CD4-positive, alpha-beta T cell treated with Interleukin-4 for 1 hour (primary cell): ENCODE data around the gene PLCL2.
"Not testable (repeated sequence)": the region's sequence is repeated elsewhere in the genome, so short reads cannot be mapped to it uniquely, and the experiment has no call there.

Source experiments
- DNase-seq, 2 donors: peaks; one replicate each; pipeline ENCODE4 v3.0.0-alpha.2; 2020 to 2022

The PLCL2 gene

DNA sequence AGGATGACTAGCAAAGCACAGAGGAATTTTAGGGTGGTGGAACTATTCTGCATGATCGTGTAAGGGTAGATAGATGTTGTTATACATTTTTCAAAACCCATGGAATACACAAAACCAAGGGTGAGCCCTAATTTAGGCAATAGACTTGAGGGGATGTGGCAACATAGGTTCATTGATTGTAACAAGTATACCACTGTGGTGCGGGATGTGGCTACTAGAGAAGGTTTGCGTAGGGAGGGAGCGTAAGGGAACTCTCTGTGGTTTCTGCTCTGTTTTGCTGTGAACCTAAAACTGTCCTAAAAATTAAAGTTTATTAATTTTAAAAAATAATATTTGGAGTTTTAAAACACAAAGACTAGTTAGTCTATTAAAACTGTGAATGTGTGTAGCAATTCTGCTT lies 202.8 kb downstream of the PLCL2 start:
- peak in 1 of 2 donors; percentile 19 for DNase-seq

GRCh38 chr3:17088017-17088416 lies 203.3 kb downstream of the PLCL2 start:
- no peak for DNase-seq

DNA sequence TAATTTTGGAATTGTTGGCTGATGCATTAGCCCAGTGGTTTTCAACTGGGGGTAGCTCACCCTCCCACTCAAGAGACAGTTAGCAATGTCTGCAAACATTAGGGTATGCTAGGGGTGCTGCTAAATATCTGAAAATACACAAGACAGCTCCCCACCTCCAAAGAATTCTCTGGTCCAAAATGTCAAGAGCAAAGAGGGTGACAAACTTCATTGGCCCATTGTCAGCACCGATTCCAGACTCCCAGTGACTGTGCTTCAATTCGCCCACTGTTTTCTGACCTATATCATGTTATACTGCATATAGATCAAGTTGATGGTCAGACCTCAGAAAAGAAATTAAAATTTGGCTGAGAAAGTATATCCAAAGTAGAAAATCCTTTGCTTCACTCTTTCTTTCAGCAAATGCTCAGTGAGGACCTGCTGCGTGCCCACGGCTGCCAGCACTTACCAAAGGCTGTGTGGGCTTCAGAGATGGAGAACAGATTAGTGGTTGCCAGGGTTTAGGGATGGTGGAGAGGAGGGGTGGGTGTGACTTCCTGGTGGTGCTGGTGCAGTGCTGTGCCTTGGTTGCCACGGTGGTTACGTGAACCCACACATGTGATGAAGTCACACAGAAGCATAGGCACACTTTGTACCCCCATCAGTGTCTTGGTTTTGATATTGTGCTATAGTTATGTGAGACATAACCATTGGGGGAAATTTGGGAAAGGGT lies 204.0 kb downstream of the PLCL2 start:
- DNase-seq = peak; percentile 49 to 55

DNA sequence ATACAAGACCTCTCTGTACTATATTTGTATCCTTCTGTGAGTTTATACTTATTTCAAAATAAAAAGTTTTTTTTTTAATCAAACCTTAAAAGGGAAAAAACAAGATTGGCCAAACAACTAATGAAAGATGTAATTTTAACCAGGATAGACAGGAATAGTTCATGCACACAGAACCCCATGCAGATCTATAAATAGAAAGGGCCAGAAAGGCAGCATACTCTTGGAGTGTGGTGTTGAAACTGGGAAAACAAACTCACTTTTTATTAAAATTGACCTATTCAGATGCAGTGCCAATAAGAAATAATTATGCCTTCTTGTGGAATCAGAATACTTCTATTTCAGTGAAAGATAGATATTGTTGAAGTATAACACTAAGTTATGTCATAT lies 204.6 kb downstream of the PLCL2 start:
- DNase-seq = no peak

GRCh38 chr3:17090280-17090983 lies 205.7 kb downstream of the PLCL2 start:
- DNase-seq = no peak

- DNase-seq = no peak
Observed at GRCh38 chr3:17091910-17092582, 207.3 kb downstream of the PLCL2 start.

GRCh38 chr3:17092583-17092933 lies 207.8 kb downstream of the PLCL2 start:
- no peak for DNase-seq

GRCh38 chr3:17094551-17094950 lies 209.8 kb downstream of the PLCL2 start:
- DNase-seq = no peak

DNA sequence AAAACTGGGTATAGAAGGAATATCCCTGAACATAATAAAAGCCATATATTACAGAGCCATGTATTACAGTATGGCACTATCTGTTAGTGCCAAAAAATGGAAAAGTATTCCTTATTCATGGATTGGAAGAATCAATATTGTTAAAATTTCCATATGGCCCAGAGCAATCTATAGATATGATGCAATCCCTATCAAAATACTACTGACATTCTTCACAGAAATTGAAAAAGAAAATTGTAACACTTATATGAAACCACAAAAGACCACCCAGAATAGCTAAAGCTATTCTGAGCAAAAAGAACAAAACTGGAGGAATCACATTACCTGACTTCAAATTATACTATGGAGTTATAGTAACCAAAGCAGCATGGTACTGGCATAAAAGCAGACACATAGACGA lies 218.8 kb downstream of the PLCL2 start:
- no peak for DNase-seq

- DNase-seq = not testable (repeated sequence)
Observed at GRCh38 chr3:17106801-17107200, 222.0 kb downstream of the PLCL2 start.

GRCh38 chr3:17110660-17111396 lies 226.1 kb downstream of the PLCL2 start:
- DNase-seq = no peak

DNA sequence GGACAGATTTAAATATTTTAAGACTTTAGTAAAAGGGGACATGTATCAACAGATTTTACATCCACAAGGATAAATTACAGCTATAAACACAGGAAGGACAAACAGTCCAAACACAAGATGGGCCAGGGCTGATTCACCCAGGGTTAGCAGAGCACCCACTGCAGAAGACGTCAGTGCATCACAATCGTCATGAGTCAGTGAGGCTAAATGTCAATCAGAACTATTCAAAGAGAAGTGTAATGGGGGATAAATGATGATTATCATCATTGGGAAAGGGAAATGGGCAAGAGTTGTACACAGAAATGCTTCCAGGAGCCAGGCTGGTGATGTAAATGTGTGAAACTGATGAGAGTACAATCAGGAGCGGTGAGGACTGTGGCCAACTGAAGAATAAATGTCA lies 226.8 kb downstream of the PLCL2 start:
- DNase-seq = no peak

DNA sequence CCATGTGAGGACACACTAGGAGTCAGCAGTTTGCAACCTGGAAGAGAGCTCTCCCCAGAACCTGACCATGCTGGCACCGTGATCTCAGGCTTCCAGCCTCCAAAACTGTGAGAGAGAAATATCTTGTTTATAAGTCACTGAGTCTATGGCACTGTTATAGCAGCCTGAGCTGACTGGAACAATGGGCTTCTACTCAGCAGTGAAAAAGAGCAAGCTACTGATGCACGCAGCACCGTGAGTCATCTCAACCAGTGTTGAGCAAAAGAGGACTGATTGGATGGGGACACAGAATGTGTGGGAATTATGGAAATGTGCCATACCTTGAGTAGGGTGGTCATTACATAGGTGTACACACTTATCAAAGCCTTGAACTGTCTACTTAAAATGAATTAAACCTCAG lies 230.4 kb downstream of the PLCL2 start:
- DNase-seq = no peak

DNA sequence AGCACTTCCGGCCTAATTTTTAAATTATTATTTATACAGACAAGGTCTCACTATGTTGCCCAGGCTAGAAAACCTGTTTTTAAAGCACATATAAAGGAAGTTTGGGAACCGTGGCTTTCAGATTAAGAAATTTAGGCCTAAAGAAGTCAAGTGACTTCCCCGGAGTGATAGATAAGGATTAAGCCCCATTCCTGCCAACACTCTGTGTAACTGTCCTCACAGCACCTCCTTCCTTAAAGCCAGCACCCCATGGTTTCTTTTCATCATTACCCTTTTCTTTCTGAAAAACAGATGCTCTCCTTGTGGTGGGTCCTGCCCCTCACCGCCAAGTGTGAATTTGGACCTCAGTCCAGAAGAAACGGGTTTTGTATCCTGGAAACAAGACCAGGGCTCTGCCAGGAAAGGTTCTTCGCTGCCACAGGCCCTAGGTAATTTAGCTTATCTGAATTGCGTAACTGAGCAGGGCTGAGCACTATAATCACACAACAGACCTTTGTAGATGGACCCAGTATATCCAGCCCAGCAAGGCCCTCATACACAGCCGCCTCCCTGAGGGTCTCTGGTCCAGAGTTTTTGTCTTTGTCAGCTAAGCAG lies 231.3 kb downstream of the PLCL2 start:
- no peak for DNase-seq

DNA sequence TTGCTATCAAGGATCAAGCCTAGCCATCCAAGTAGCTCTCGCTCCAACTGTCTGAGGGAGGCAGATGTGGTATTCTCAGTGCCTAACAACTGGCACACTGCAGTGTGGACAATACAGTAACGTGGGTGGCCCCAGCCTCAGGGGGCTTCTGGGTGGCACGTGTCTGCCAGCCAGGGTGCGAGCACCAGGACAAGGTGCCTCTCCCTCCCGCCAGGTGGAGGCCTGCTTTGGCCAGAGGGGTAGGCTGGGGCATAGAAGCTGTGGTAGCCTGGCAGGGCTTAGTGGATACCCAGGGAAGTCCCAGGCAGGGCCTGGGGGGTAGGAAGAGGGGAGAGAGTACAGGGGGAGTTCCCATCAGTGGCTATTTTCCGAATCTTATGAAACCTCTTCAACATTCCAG lies 234.0 kb downstream of the PLCL2 start:
- DNase-seq = no peak

GRCh38 chr3:17119201-17120072 lies 234.7 kb downstream of the PLCL2 start:
- DNase-seq = no peak

GRCh38 chr3:17120115-17120514 lies 235.4 kb downstream of the PLCL2 start:
- DNase-seq = no peak

GRCh38 chr3:17121336-17121735 lies 236.6 kb downstream of the PLCL2 start:
- no peak for DNase-seq

DNA sequence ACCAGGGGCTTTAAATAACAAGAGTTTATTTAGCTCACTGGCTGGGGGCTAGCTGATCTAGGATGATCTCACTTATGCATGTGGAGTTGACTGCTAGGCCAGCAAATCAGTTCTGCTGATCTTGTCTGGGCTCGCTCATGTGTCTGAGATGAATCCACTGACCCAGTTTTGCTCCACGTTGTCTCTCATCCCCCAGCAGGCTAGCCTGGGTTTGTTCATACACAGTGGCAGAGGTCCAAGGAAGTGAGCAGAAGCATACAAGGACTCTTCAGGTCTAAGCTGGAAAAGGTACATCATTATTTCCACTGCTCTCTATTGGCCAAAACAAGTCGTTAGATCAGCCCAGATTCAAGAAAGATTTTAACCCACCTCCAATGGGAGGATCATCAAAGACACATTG lies 238.0 kb downstream of the PLCL2 start:
- DNase-seq = no peak

GRCh38 chr3:17125738-17126442 lies 241.1 kb downstream of the PLCL2 start:
- DNase-seq = no peak

- not testable (repeated sequence) for DNase-seq
Observed at GRCh38 chr3:17128671-17129070, 243.9 kb downstream of the PLCL2 start.
